Progenitor cell of endocrine pancreas (in vitro differentiated cells): ENCODE measurements around the gene NUPR1. TPM values are rescaled to one million over a fixed set of nuclear protein-coding genes. Genes with fewer than 3 reads are reported as not detected.

Experiments used
- DNase-seq: peaks from one replicate; pipeline ENCODE4 v3.0.0; 2021; ENCODE audit warnings: low spot score; ENCODE audit not compliant: unreplicated experiment
- H3K27ac Mint-ChIP-seq: 2 replicates; pipeline ENCODE4 v1.8.0; 2021; ENCODE audit warnings: mild to moderate bottlenecking, moderate library complexity, mixed read lengths
- H3K27me3 Mint-ChIP-seq: 2 replicates; pipeline ENCODE4 v1.8.0; 2021; ENCODE audit warnings: mixed read lengths
- H3K36me3 Mint-ChIP-seq: 2 replicates; pipeline ENCODE4 v1.8.0; 2022; ENCODE audit warnings: mixed read lengths; ENCODE audit not compliant: insufficient read depth
- H3K4me1 Mint-ChIP-seq: 2 replicates; pipeline ENCODE4 v1.8.0; 2021; ENCODE audit warnings: low read depth, mixed read lengths
- H3K4me3 Mint-ChIP-seq: 2 replicates; pipeline ENCODE4 v1.8.0; 2021; ENCODE audit warnings: low read depth, mild to moderate bottlenecking, moderate library complexity, mixed read lengths
- H3K9me3 Mint-ChIP-seq: 2 replicates; pipeline ENCODE4 v1.8.0; 2021; ENCODE audit warnings: low read depth, mixed read lengths
- CTCF ChIP-seq: fragments of 200-600 bp; sonication (generic); IDR thresholded peaks from one replicate; pipeline ENCODE4 v1.5.0; 2021; ENCODE audit warnings: antibody characterized with exemption, mild to moderate bottlenecking; ENCODE audit not compliant: unreplicated experiment
- total RNA-seq: library from RNA; stranded (reverse); gene quantifications from 2 replicates; pipeline ENCODE4 v1.2.1, GENCODE V29; 2021

The NUPR1 gene
- total RNA-seq, 1 donor from 2014 or later, result not detected

GRCh38 chr16:28522792-28523191, 16.0 kb downstream of the NUPR1 start:
- Mint-ChIP-seq H3K4me1 (no peaks in the 10 kb centered on the region), H3K27ac (no peak overlapping the region), H3K27me3 (no peaks in the 10 kb centered on the region), H3K9me3 (peaks cover 14% of the 10 kb centered on the region), H3K36me3 (no peaks in the 10 kb centered on the region), H3K4me3 (no peak overlapping the region)
- DNase-seq, result no peak
- no peak for TF ChIP-seq CTCF

GRCh38 chr16:28521436-28521835, 17.3 kb downstream of the NUPR1 start:
- DNase-seq, result no peak
- peak overlapping the region; percentile 52 for H3K27ac Mint-ChIP-seq
- H3K27me3 Mint-ChIP-seq, result no peaks in the 10 kb centered on the region
- TF ChIP-seq CTCF, result no peak
- no peaks in the 10 kb centered on the region for H3K36me3 Mint-ChIP-seq
- peaks cover 13% of the 10 kb centered on the region for H3K9me3 Mint-ChIP-seq
- no peaks in the 10 kb centered on the region for H3K4me1 Mint-ChIP-seq
- no peak overlapping the region for H3K4me3 Mint-ChIP-seq

GRCh38 chr16:28520672-28521071, 18.1 kb downstream of the NUPR1 start:
- DNase-seq, result no peak
- Mint-ChIP-seq H3K4me3 (no peak overlapping the region), H3K4me1 (no peaks in the 10 kb centered on the region), H3K36me3 (no peaks in the 10 kb centered on the region), H3K27me3 (no peaks in the 10 kb centered on the region), H3K27ac (no peak overlapping the region), H3K9me3 (peaks cover 5% of the 10 kb centered on the region)
- TF ChIP-seq CTCF, result no peak

GRCh38 chr16:28514246-28514645, 24.5 kb downstream of the NUPR1 start:
- Mint-ChIP-seq H3K9me3 (no peaks in the 10 kb centered on the region), H3K4me1 (no peaks in the 10 kb centered on the region), H3K27me3 (no peaks in the 10 kb centered on the region), H3K4me3 (no peak overlapping the region), H3K36me3 (no peaks in the 10 kb centered on the region), H3K27ac (no peak overlapping the region)
- no peak for TF ChIP-seq CTCF
- no peak for DNase-seq

- H3K4me3 Mint-ChIP-seq, result no peak overlapping the region
- H3K27me3 Mint-ChIP-seq, result no peaks in the 10 kb centered on the region
- DNase-seq, result no peak
- no peaks in the 10 kb centered on the region for H3K4me1 Mint-ChIP-seq
- no peak for TF ChIP-seq CTCF
- H3K36me3 Mint-ChIP-seq, result no peaks in the 10 kb centered on the region
- no peak overlapping the region for H3K27ac Mint-ChIP-seq
- no peaks in the 10 kb centered on the region for H3K9me3 Mint-ChIP-seq
These were observed 25.1 kb downstream of the NUPR1 start for GRCh38 chr16:28513484-28514181.
